ENCODE data around the gene TMCC2.

The TMCC2 gene

DNA sequence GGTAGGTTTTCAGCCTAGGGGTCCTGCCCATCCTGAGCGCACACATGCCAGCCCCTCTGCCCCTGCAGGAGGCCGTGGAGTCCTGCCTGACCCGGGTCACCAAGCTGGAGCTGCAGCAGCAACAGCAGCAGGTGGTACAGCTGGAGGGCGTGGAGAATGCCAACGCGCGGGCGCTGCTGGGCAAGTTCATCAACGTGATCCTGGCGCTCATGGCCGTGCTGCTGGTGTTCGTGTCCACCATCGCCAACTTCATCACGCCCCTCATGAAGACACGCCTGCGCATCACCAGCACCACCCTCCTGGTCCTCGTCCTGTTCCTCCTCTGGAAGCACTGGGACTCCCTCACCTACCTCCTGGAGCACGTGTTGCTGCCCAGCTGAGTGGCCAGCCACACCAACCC is 44.0 kb downstream of the TMCC2 start (continued):
- no peak for TF ChIP-seq ZC3H10 (CRISPR knock-in tag; IDR thresholded peaks at IDR 0.05)

- no peak for TF ChIP-seq GLIS3 (CRISPR knock-in tag; IDR thresholded peaks at IDR 0.05)
- TF ChIP-seq ZC3H10 (CRISPR knock-in tag; IDR thresholded peaks at IDR 0.05), result no peak
- no peak for TF ChIP-seq POU6F1 (CRISPR knock-in tag; IDR thresholded peaks at IDR 0.05; ENCODE audit: borderline replicate concordance, low read depth)
- TF ChIP-seq TCF4 (CRISPR knock-in tag; IDR thresholded peaks at IDR 0.05; ENCODE audit: borderline replicate concordance), result no peak
- TF ChIP-seq, protein P1, sequence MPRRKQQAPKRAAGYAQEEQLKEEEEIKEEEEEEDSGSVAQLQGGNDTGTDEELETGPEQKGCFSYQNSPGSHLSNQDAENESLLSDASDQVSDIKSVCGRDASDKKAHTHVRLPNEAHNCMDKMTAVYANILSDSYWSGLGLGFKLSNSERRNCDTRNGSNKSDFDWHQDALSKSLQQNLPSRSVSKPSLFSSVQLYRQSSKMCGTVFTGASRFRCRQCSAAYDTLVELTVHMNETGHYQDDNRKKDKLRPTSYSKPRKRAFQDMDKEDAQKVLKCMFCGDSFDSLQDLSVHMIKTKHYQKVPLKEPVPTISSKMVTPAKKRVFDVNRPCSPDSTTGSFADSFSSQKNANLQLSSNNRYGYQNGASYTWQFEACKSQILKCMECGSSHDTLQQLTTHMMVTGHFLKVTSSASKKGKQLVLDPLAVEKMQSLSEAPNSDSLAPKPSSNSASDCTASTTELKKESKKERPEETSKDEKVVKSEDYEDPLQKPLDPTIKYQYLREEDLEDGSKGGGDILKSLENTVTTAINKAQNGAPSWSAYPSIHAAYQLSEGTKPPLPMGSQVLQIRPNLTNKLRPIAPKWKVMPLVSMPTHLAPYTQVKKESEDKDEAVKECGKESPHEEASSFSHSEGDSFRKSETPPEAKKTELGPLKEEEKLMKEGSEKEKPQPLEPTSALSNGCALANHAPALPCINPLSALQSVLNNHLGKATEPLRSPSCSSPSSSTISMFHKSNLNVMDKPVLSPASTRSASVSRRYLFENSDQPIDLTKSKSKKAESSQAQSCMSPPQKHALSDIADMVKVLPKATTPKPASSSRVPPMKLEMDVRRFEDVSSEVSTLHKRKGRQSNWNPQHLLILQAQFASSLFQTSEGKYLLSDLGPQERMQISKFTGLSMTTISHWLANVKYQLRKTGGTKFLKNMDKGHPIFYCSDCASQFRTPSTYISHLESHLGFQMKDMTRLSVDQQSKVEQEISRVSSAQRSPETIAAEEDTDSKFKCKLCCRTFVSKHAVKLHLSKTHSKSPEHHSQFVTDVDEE (CRISPR knock-in tag; IDR thresholded peaks at IDR 0.05), result no peak
- TF ChIP-seq RARB (CRISPR knock-in tag; IDR thresholded peaks at IDR 0.05), result no peak
- TF ChIP-seq SNAI2 (CRISPR knock-in tag; IDR thresholded peaks at IDR 0.05), result no peak
- no peak for TF ChIP-seq ZFP3 (CRISPR knock-in tag; IDR thresholded peaks at IDR 0.05)
- TF ChIP-seq ZFP30 (CRISPR knock-in tag; IDR thresholded peaks at IDR 0.05), result no peak
- TF ChIP-seq CSDC2 (CRISPR knock-in tag; IDR thresholded peaks at IDR 0.05), result no peak
- TF ChIP-seq TOX (CRISPR knock-in tag; IDR thresholded peaks at IDR 0.05; ENCODE audit: borderline replicate concordance), result no peak
- TF ChIP-seq, protein P2, sequence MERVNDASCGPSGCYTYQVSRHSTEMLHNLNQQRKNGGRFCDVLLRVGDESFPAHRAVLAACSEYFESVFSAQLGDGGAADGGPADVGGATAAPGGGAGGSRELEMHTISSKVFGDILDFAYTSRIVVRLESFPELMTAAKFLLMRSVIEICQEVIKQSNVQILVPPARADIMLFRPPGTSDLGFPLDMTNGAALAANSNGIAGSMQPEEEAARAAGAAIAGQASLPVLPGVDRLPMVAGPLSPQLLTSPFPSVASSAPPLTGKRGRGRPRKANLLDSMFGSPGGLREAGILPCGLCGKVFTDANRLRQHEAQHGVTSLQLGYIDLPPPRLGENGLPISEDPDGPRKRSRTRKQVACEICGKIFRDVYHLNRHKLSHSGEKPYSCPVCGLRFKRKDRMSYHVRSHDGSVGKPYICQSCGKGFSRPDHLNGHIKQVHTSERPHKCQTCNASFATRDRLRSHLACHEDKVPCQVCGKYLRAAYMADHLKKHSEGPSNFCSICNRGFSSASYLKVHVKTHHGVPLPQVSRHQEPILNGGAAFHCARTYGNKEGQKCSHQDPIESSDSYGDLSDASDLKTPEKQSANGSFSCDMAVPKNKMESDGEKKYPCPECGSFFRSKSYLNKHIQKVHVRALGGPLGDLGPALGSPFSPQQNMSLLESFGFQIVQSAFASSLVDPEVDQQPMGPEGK (CRISPR knock-in tag; IDR thresholded peaks at IDR 0.05; ENCODE audit: borderline replicate concordance), result no peak
These were observed 44.8 kb downstream of the TMCC2 start for GRCh38 chr1:205272536-205272935.

DNA sequence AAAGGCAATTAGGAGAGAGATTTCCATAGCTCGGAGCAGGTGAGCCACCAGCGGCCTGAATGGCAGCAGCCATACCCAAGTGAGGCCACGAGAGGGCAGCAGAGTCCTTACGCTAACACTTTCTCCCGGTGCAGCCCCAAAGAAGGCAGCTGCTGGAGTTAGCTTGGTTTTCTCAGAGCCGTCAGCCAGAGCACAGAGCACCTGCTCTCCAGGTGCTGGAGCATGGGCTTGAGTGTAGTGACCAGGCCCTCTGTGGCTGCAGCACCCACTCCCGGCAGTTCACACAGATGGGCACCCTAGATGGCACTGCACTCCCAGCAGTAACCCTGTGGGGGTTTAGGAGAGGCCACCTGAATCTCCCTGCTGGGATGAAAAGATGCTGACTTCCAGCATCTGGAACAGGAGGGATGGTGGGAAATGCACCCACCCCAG is 45.8 kb downstream of the TMCC2 start:
- TF ChIP-seq TOX (CRISPR knock-in tag; IDR thresholded peaks at IDR 0.05; ENCODE audit: borderline replicate concordance) (no peak), BACH2 (CRISPR knock-in tag; IDR thresholded peaks at IDR 0.05; ENCODE audit: borderline replicate concordance) (no peak), ZNF8 (CRISPR knock-in tag; IDR thresholded peaks at IDR 0.05) (no peak), CREB5 (CRISPR knock-in tag; IDR thresholded peaks at IDR 0.05; ENCODE audit: low read depth) (no peak), ZFP3 (CRISPR knock-in tag; IDR thresholded peaks at IDR 0.05) (no peak), ZNF70 (CRISPR knock-in tag; IDR thresholded peaks at IDR 0.05) (no peak), TCF4 (CRISPR knock-in tag; IDR thresholded peaks at IDR 0.05; ENCODE audit: borderline replicate concordance) (no peak), CSDC2 (CRISPR knock-in tag; IDR thresholded peaks at IDR 0.05) (no peak), POU6F1 (CRISPR knock-in tag; IDR thresholded peaks at IDR 0.05; ENCODE audit: borderline replicate concordance, low read depth) (no peak)
- peak; percentile 95 for ATAC-seq

More at GRCh38 chr1:205272536-205272935, 44.8 kb downstream of the TMCC2 start:
- ATAC-seq, result no peak

DNA sequence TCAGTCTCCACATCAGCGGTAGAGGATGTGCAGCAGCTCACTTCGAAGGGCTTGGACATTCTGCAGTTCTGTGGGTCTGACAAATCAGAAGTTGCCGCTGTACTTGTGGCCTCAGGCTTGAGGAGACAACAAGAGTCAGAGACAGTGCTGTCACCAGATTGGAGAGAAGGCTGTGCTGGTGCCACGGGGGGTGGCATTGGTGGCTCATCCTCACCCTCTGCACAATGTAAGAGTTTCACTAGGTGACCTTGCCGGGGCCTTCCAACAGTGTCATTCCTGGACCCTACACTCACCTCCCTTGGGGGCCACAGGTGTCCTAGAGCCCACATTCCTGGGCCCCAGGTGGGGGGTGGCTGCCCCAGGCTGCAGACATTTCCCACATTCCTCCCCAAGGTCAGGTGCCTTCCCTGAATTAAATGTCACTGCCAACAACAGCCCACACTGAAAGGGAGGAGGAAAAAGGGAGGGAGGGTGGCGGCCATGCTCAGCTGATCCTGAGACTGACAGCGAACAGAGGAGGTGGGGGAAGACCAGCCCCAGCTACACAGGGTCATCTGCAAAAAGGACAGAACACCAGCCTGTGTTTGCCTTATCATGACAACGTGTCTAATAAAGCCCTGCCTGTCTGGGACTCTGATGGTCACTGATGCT is 46.4 kb downstream of the TMCC2 start:
- ATAC-seq, result peak; percentile 5
- TF ChIP-seq SNAI2 (CRISPR knock-in tag; IDR thresholded peaks at IDR 0.05) (no peak), TCF4 (CRISPR knock-in tag; IDR thresholded peaks at IDR 0.05; ENCODE audit: borderline replicate concordance) (no peak), CSDC2 (CRISPR knock-in tag; IDR thresholded peaks at IDR 0.05) (no peak), CSRNP3 (CRISPR knock-in tag; IDR thresholded peaks at IDR 0.05) (no peak), CREB5 (CRISPR knock-in tag; IDR thresholded peaks at IDR 0.05; ENCODE audit: low read depth) (no peak), ZFP30 (CRISPR knock-in tag; IDR thresholded peaks at IDR 0.05) (no peak), ZC3H10 (CRISPR knock-in tag; IDR thresholded peaks at IDR 0.05) (no peak), ZNF70 (CRISPR knock-in tag; IDR thresholded peaks at IDR 0.05) (no peak), GLIS3 (CRISPR knock-in tag; IDR thresholded peaks at IDR 0.05) (no peak), ARNTL (CRISPR knock-in tag; IDR thresholded peaks at IDR 0.05; ENCODE audit: borderline replicate concordance, low read depth) (no peak)
- TF ChIP-seq, protein P1 (CRISPR knock-in tag; IDR thresholded peaks at IDR 0.05), result no peak
